DMS153 treated with DMSO at 0.1 percent for 48 hours (cell line): ENCODE measurements around the gene BTBD7.

Source experiments
- DNase-seq: peaks from one replicate; lab custom pipeline; 2025; ENCODE audit not compliant: unreplicated experiment; lab: John Stamatoyannopoulos, UW

BTBD7 gene

DNA sequence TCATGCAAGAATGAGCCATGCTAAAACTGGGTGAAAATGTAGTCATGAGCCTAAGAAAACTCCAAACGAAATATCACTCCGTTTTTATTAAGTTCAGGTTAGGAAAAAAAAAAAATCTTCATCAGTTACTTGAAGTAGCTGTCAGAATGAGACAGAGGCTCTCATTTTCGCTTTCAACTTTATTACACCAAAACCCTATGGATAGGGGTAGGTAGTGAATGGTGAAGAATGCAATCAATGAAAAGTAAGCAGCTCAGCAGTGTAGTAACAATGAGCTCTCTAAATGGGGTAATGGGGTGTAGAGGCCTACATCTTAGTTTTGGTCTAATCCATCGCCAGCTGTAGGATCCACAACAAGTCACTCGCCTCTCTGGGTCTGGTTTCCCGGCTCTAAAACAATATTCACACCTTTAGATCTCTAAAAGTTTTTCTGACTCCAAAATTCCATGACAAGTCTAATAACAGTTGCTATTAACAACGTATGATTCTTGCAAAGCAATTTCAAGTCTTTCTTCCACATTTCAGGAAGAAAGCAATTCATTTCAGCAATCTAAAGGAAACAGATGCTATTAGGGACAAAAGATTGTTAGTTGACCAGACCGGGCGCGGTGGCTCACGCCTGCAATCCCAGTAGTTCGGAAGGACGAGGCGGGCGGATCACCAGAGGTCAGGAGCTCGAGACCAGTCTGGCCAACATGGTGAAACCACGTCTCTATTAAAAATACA, 1.7 kb downstream of the BTBD7 start:
- DNase-seq, result no peak

DNA sequence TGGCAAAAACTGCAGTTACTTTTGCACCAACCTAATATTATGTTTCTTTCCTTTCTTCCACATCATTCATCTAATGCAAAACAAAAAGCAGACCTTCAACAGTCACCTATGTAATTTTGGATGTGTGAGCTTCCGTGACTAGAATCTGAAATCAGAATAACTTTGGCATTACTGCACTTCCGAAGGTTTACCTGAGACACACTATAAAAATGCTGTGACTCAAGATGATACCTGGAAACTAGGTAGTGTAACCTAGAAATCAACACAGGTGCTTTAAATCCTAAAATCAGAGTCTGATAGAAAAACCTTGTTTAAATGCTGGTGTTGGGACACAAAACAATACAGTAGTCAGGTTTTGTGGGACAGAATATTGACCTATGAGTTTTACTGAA, 2.2 kb downstream of the BTBD7 start:
- no peak for DNase-seq

DNA sequence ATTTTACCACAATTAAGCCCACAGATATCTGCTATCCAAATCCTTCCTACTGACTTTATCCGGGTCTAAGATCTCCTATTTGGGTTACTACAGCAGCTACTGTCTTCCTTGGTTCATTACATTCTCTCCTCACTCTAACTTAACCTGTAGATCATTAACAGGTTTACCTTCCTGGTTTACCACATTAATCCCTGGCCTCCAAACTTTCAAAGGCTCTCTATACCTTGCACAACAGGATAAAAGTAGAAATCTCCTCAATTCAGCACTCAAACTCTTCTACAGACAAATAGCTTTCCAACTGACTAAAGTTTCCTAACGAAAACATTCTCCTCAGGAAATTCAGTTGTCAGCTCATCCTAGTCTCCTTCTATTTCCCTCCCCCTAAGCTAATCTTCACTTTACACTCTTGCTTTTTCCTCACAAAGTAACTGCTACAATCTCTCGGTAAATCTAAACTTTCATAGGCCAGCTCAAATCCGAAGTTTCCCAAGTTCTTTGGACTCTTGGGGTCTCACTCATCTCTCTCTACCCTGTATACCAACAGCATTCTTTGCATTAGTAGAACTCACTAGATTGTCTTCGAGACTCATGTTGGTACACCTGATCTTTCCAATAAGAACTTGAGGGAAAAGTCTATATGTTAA, 2.7 kb downstream of the BTBD7 start:
- DNase-seq, result no peak

DNA sequence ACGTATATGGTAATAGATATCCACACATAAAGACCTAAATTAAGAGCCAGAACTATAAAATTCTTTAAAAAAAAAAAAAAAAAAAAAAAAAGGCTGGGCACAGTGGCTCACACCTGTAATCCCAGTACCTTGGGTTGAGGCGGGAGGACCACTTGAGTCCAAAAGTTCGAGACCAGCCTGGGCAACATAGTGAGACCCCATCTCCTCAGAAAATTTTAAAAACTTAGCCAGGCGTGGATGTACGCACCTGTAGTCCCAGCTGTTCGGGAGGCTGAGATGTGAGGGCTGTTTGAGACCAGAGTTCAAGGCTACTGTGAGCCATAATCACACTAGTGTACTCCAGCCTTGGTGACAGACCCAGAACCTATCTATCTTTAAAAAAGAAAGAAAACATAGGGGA, 4.3 kb downstream of the BTBD7 start:
- DNase-seq, result no peak

DNA sequence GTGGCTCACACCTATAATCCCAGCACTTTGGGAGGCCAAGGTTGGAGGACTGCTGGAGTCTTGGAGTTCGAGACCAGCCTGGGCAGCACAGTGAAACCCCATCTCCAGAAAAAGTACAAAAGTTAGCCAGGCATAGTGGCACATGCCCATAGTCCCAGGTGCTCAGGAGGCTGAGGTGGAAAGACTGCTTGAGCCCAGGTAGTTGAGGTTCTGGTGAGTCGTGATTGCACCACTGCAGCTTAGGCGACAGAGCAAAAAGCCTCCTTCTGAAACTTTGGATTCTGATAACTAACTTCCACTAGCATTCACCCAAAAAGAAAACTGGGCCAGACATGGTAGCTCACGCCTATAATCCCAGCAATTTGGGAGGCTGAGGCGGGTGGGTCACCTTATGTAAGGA, 6.6 kb downstream of the BTBD7 start:
- no peak for DNase-seq

DNA sequence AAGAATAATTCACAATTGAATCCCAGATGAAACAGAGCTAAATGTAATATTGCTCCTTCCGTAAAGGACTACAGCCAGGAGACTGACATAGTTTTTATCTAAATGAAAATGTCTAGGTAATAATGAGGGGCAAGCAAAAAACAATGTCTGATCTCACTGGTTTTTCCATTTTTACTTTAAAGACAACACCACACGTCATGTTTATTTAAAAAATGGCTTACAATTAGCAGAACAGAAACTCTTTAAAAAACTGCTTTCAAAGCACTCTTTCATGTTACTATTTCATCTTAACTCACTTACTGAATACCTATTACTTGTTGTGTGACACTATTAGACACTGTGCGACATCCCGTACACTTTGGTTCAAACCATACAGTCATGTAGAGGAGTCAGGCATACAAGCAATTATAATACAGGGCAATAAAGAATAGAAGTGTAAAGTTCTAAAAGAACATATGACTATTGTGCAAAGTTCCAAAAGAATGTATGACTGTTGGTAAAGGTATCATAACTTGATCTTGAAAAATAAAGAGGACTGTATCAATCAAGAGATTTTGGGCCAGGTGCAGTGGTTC, 9.1 kb downstream of the BTBD7 start:
- DNase-seq, result no peak

DNA sequence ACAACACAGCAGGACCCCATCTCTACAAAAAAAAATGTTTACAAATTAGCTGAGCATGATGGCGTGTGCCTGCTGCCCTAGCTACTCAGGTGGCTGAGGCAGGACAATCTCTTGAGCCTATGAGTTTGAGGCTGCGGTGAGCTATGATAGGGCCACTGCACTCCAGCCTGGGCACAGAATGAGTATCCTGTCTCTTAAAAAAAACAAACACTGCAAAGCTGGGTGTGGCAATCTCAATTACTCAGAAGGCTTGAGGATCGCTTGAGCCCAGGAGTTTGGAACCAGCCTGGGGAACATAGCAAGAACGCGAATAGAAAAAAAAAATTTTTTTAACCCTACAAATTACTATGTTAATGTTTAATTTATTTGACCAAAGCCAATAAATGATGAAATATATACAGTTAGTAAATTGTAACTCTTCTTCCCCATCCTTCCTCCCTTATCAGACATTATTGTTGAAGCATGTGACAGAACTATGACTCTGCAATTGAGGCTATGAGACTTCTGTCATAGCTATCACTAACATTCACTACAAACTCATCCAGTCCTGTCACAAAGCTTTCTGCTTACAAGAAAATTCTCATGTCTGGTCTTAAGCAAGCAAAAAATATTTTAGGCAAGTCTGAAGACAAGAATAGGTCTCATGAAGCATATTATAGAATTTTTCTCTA, 9.8 kb downstream of the BTBD7 start:
- no peak for DNase-seq

DNA sequence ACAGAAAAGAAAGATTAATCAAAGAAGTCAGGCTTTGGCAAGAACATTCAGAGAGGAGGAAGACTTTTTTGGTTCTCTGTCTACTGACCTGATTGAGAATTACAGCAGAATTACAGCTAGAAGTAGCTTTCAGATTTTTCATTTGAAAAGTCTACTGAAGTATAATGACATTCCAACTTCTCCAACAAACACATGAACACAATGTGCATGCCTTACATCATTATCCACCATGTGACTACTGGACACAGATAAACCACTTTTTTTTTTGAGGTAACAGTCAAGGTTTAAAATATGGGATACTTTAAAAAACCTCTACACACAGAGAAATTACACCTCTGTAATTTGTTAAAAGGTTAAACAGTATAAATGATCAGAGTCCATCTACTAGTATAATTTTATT, 12.3 kb downstream of the BTBD7 start:
- no peak for DNase-seq

DNA sequence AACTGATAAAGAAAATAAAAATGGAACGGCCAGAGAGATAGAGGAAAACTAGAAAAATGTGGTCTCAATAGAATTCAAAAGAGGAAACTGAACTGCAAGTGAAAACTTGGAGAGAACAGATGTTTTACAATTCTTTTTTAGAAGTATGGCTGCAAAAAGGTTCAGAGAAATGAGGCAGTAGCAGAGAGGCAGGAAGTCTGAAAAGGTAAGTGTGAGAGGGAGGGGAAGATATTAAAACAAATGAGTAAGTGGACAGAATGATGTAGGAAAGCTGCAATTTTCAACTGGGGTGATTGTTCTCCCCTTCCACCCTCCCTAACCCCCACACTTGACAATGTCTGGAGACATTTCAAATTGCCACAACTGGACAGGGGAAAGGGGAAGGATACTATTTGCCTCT, 12.9 kb downstream of the BTBD7 start:
- no peak for DNase-seq

DNA sequence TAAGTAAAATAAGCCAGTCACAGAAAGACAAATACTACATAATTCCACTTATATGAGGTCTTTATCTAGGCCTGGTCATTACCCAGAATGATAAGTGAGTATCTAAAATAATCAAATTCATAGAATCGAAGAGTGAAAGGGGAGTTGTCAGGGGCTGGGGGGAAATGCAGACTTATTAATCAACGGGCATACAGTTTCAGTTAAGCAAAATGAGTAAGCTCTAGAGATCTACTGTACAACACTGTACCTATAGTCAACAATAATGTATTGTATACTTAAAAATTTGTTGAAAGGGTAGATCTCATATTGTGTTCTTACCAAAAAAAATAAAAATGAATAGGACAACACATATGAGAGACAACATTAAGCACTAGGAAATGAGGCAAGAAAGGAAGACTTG, 13.3 kb downstream of the BTBD7 start:
- no peak for DNase-seq

DNA sequence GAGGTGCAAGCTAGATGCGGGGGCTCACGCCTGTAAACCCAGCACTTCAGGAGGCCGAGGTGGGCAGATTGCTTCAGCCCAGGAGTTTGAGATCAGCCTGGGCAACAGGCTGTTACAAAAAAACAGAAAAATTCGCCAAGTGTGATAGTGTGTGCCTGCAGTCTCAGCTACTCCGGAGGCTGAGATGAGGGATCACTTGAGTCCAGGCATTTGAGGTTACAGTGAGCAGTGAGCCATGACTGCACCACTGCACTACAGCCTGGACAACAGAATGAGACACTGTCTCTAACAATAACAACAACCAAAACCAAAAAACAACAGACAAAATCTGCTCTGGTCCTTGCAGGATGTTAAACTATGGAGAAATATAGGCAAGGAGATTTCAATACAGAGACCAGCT, 13.9 kb downstream of the BTBD7 start:
- no peak for DNase-seq

DNA sequence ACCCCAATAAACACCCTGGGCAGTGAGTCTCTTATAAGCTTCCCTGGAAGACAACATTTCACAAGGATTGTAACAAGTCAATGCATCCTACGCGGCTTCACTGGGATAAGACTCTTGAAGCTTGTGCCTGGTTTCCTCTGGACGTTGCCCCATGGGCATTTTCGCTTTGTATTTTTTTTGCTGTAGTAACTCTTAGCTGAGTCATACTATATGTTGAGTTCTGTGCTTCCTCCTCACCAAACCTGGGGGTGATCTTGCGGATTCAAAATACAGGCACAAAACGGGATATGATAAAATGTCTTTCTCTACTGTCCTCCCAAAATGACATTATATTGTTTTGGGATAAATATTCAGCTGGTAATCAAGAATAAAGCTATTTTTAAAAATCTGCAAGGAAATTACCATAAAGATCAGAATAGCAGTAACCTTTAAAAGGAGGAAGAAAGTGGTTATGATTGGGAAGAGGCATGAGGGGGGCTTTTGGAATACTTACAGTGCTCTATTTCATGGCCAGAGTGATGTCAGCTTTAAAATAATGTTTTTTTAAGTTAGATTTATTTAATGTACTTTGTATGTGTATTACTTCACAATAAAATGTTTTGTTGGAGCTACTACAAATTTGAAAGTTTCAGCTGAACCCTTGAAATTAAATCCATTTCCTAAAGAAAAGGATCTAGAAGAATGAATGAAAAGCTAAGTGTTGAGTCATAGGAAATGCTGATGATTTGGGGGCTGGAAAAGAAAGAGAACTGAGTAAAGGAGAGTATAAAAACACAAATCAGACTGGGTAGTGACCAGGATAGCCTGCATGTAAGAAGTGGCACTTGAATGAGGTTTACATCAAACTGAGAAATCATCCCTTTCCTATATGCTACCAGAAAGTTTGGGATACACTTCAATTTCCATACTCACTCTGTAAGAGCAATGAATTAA, 14.7 kb downstream of the BTBD7 start:
- no peak for DNase-seq

DNA sequence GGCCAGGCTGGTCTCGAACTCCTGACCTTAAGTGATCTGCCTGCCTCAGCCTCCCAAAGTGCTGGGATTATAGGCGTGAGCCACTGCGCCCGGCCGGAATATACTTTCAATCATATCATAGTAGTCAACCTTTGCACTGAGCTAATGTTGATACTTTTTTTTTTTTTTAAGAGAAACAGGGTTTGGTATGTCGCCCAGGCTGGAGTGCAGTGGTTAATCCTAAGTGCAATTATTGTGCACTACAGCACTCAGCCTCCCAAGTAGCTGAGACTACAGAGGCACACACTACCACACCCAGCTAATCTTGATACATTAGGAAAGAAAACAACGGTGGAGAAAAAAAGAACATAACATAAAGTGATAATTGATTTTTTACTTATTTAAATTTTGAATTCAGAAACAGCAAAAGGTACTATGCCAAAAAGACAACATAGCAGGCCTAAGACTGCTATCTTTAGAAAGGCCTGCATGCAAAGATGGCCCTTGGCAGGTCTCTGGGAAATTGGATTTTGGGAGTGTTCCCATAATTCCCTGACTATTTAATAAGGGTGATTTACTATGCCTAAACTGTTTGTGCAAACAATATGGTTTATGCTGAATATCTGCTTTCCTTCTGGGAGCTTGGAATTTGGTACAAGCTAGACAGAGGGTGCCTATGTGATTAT, 15.5 kb downstream of the BTBD7 start:
- no peak for DNase-seq

DNA sequence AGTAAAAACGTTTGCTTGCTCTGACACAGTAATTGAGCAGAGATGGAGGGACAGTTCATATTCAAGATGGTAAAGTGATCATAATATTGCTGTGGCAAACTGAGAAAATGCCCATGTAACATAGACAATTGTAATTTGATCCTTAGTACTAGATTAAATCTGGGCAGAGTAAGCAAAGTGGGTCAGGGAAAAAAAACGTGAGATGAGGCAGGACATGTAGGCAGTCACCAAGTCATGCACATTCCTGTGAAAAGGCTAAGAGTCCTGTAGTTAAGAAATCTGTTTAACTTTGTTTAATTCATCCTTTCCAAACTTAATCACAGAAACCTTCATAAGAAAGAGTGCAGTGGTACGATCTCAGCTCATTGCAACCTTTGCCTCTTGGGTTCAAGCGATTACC, 16.1 kb downstream of the BTBD7 start:
- no peak for DNase-seq

DNA sequence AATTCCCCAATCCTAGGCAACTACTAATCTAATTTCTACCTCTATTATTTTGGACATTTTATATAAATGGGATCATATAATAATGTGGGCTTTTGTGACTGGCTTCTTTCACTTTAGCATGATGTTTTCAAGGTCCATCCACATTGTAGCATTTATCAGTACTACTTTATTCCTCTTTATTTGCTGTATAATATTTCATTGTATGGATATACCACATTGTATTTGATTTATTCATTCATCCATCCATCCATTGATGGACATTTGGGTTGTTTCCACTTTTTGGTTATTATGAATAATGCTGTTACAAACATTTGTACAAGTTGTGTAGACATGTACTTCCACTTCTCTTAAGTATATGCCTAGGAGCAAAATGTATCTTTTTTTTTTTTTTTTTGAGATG, 17.3 kb downstream of the BTBD7 start:
- no peak for DNase-seq

DNA sequence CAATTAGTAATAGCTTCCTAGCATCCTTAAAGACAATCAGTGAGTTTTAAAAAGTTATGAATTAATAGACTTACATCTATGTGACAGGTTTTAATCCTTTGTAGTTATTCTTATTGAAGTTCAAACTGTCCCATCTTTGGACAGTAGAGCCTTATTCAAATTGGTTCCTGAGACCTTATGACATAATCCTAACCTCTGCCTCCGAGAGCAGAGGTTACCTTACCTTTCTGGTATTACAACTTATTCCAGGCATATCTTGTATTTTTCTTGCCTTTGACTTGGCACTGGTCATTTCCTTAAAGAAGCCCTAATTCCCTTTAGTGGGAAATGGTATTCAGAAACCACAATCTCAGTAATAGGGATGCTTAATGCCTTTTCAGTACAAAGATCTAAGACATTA, 21.8 kb downstream of the BTBD7 start:
- DNase-seq, result no peak

DNA sequence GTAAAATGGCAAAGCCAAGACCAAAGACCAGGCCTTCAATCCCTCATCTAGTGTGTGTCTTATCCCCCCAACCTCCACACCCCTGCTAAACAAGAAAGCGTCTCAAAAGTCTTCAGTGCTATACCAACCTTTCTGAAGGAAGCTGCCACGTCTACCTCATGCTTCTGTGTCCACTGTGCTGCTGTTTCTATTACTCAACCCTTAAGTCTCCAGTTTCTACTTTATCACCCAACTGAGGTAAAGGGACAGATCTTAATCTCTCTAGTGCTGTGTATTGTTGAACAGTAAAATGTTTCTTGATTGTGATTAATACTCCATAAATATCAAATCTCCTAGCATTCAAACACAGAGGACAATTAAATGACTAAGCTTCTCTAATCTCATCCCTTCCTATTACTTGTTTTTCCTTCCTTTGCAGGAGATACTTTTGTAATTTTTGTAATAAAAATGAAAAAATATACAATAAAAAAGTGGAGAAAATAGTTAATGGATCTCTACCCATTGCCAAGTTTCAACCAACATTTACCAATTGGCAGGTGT, 23.3 kb downstream of the BTBD7 start:
- no peak for DNase-seq

DNA sequence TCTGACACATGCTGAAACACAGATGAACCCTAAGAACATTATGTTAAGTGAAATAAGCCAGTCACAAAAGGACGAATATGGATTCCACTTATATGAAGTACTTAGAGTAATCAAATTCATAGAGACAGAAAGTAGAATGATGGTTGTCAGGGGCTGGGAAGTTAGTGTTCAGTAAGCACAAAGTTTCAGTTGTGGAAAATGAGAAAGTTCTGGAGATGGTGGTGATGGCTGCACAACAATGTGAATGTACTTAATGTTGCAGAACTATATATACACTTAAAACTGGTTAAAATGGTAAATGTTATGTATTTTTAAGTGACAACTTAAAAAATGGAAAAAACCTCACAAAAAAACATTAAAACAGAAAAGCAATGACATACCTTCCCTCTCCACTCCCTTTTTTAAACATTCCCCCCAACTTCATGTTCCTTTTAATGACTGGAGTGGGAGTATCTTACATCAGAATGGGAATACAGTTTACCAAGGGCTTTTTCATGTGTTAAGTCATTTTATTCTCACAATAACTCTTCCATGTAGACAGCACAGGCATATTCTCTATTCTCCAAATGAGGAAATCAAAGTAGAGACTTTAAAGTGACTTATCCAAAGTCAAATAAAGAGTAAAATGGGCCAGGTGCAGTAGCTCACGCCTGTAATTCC, 24.0 kb downstream of the BTBD7 start:
- no peak for DNase-seq

DNA sequence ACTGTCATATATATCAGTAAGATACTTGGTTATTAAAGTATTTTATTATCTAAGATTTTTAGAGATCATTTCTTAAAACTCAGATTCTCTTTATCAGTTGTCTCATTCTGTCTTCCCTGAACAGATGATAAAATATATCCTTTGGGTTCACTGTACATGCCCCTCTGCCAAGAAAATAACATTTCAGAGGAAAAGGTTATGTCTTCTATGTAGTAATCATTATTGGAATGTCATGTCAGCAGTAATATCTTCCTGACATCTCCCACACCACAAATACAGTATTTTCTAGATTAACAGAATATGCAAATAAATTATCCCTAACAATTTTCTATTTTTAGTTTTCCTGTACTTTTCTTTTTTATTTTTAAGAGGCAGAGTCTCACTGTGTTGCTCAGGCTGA, 26.0 kb downstream of the BTBD7 start:
- DNase-seq, result no peak
